PFSK-1 (cell line): ENCODE results near the gene NEU1.

Experiments used
- POLR2AphosphoS5 ChIP-seq: IDR thresholded peaks from 2 replicates; pipeline ENCODE4 v1.6.1; 2012; ENCODE audit warnings: low read depth, mild to moderate bottlenecking, control low read depth, low read length, moderate library complexity
- SIN3A ChIP-seq: IDR thresholded peaks from 2 replicates; pipeline ENCODE4 v1.6.1; 2012; ENCODE audit warnings: mild to moderate bottlenecking, low read length, moderate library complexity, borderline replicate concordance; ENCODE audit not compliant: insufficient read depth
- TF ChIP-seq, protein P1 (sequence below), 2 experiments: IDR thresholded peaks; 2 replicates each; pipeline versions ENCODE4 v1.6.1 to v1.8.0; 2011 to 2012; ENCODE audit warnings: low read depth in 2 of 2, low read length in 2 of 2, control low read depth in 1 of 2, inconsistent platforms in 1 of 2, mild to moderate bottlenecking in 1 of 2, moderate library complexity in 1 of 2; ENCODE audit not compliant: insufficient read depth in 1 of 2

- TF ChIP-seq POLR2AphosphoS5, result no peak
- TF ChIP-seq, protein P1, sequence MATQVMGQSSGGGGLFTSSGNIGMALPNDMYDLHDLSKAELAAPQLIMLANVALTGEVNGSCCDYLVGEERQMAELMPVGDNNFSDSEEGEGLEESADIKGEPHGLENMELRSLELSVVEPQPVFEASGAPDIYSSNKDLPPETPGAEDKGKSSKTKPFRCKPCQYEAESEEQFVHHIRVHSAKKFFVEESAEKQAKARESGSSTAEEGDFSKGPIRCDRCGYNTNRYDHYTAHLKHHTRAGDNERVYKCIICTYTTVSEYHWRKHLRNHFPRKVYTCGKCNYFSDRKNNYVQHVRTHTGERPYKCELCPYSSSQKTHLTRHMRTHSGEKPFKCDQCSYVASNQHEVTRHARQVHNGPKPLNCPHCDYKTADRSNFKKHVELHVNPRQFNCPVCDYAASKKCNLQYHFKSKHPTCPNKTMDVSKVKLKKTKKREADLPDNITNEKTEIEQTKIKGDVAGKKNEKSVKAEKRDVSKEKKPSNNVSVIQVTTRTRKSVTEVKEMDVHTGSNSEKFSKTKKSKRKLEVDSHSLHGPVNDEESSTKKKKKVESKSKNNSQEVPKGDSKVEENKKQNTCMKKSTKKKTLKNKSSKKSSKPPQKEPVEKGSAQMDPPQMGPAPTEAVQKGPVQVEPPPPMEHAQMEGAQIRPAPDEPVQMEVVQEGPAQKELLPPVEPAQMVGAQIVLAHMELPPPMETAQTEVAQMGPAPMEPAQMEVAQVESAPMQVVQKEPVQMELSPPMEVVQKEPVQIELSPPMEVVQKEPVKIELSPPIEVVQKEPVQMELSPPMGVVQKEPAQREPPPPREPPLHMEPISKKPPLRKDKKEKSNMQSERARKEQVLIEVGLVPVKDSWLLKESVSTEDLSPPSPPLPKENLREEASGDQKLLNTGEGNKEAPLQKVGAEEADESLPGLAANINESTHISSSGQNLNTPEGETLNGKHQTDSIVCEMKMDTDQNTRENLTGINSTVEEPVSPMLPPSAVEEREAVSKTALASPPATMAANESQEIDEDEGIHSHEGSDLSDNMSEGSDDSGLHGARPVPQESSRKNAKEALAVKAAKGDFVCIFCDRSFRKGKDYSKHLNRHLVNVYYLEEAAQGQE (IDR thresholded peaks at IDR 0.05; ENCODE audit: insufficient read depth in 1 of 2, low read depth in 2 of 2, low read length in 2 of 2), result no peak
- TF ChIP-seq SIN3A, result no peak
Measured at GRCh38 chr6:31851485-31851832, 11.2 kb downstream of the NEU1 start.
